NCI-H1105 treated with DMSO at 0.1 percent for 48 hours (cell line): Measurements from ENCODE around the gene ARR3.
"Not testable (repeated sequence)": the region's sequence is repeated elsewhere in the genome, so short reads cannot be mapped to it uniquely, and the experiment has no call there.

Experiments used
- DNase-seq: peaks from one replicate; lab custom pipeline; 2025; lab: John Stamatoyannopoulos, UW

Gene ARR3

DNA sequence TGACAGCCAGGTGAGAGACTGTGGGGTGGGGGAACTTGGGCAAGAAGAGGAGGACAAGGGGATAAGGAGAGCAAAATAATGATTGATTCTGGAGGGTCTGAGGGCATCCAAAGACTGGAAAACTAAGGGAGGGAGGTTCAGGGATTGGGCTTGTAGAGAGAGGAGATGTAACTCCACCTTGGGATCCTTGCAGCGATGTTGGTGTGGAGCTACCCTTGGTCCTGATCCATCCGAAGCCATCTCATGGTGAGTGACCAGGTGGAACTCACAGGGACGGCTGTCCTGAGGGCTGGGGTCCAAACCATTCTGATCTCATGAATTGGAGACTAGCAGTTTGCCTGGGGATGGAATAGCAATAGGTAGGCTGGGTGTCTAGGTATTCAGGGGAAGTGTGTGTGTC, 12.4 kb downstream of the ARR3 start:
- no peak for DNase-seq

DNA sequence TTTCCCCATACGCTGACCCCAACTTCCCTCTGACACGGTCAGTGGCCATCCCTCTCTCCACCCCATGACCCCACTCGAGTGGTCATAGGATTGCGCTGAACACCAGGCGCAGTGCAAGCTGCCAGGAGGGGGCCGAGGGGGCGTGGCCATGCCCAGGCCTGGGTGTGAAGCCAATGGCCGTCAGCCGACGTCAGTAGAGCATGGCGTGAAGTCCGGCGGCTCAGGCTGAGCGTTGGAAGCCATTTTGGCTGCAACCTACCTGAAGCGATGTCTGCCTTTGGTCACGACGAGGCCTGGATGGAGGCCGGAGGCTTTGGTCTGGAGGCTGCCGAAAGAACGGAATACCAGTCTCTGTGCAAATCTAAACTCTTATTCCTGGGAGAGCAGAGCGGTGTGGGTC, 13.8 kb downstream of the ARR3 start, which contains the start of gene RAB41:
Gene RAB41, plus strand, starts transcription at position 222 of the 400 bp plus-strand sequence. Its CDS starts 46 bp downstream, at position 268.
- no peak for DNase-seq

DNA sequence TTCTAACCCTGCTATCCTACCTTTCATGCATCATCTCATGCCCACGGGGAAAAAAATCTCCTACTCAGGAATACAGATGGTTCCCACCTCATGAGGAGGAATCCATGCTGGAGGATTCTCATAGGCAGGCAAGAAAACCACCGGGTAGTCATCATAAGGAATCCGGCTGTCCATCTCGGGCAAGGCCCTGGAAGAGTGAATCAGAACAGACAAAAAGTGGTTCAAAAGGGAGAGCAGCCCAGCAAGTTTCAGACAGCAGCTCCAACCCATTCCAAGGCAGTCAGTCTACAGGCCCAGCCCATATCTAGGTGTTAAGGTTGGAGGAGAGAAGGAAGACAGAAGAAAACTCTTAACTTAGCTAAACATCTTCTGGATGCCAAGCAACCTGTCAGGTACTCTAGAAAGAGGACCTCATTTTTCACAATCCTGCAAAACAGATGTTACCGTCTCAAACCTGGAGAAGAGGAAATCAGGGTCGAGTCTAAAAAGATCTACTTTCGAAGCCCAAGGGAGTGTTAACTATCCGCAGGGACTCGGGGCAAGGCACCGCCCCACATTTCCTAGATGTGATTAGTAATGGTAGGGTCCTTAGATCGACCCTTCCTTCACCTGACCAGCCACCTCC, 21.1 kb downstream of the ARR3 start:
- DNase-seq = no peak

DNA sequence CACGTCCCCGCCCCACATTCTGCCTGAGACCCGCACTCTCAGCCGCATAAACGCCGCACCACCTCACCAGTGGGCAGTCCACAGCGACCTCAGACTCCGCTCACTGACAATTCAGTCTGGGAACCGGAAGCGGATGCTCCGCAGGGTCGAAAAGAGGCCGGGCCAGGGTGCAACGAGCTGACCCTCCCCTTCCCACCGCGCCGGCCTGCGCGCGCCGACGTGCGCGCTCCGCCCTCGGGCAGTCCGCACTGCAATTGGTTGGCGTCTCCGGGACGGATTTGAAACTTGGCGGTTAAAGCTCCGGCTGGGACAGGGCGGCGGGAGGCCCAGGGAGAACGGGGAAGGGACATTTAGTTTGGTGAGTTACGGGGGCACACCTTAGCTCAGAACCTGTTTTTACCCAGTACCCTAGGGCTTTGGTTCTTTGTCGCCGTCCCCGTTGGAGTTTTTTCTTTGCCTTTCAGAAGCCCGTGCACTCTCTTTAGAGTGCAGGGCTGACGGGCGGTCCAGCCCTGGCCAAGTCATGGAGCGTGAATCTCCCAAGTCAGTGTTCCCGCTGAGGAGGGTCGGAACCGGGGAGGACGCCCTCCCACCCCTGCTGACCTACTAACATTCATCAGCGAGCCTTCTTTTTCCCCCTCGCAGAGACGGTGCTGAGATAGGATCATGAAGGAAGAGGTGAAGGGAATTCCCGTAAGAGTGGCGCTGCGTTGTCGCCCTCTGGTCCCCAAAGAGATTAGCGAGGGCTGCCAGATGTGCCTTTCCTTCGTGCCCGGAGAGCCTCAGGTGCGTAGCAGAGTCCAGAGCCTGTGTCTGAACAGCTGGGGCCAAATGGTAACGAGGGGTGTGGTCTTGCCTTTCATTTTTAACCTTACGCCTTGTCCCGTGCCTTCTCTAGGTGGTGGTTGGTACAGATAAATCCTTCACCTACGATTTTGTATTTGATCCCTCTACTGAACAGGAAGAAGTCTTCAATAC, 21.9 kb downstream of the ARR3 start, which contains the start of the genes KIF4A and PDZD11:
Gene KIF4A, plus strand, starts transcription at position 312 of the 978 bp plus-strand sequence. Its CDS starts 355 bp downstream, at position 667.
Gene PDZD11, minus strand, starts transcription at position 135 of the 978 bp plus-strand sequence. CDS start 586 bp downstream, outside the sequence.
- peak; percentile 64 for DNase-seq

DNA sequence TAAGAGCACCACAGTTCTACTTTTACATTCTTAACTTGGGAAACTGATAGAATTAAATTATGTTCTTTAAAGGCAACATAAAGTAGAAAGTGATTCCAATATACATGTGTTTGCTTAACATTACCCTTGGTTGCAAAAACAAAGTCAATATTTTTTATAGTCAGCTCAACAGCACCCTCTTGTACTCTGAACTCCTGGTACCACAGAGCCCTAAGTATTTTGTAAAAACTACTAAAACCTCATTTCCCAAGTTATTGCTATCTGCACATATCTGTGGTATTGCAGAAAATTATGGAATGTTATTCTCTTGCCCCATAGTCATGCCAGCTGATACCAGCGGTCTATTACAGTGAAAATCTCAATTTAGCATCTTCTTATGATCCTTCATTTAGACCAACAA, 24.7 kb downstream of the ARR3 start:
- no peak for DNase-seq

DNA sequence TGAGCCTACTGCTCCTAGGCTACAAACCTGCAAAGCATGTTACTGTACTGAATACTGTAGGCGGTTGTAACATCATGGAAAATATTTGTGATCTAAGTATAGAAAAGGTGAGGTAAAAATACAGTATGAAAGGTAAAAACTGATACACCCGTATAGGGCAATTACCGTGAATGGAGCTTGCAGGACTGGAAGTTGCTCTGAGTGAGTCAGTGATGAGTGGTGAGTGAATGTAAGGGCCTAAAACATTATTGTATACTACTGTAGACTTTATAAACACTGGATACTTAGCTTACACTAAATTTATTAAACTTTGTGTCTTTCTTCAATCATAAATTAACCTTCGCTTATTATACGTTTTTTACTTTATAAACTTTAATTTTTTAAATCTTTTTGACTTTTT, 25.5 kb downstream of the ARR3 start:
- no peak for DNase-seq

DNA sequence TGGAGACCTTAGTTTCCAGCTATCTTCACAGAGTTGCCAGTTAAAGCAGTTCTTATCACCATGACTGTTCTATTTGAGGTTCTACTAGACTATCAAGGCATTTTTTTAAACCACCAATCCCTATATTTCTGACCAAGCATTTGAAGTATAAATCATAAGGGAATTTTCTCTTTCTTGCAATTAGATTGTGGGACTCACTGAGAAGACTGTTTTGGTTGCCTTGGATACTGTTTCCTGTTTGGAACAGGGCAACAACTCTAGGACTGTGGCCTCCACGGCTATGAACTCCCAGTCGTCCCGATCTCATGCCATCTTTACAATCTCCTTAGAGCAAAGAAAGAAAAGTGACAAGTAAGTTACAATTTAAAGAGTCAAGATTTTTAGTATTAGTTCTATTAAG, 33.6 kb downstream of the ARR3 start:
- DNase-seq = no peak

DNA sequence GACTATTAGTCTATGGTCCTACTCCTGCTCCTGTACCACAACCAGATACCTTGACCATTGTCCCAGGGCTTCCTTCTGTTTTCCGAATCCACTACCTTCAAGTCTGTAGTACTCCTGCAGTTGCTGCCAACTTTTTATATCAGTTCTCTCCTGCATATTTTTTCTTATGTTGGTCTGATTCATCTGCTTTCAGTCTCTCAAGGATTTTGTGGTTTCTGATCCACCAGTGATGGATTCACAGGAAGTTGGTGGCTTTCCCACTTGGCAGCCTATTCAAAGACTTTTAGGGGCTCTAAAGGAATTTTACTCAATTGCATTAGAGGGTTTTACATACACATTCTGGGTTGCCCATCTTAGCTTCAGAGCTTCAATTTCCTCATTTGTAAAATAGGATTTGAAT, 45.4 kb downstream of the ARR3 start:
- DNase-seq = no peak

DNA sequence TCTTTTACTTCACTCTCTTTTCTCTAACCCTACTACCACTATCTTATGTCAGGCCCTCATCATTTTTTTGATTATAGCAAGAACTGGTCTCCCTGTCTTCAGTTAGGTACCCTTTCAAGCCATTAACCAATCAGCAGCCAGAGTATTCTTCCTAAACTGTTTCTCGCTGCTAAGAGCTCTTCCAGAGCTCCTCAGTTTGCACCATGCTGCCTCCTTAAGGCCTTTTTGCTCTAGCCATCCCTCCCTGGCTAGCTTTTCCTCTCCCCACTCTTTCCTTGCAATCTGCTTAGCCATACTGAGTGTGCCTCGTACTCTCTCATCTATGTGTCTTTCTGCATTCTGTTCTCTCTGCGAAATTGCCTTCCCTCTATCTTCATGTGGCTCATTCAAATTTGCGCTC, 54.6 kb downstream of the ARR3 start:
- no peak for DNase-seq

DNA sequence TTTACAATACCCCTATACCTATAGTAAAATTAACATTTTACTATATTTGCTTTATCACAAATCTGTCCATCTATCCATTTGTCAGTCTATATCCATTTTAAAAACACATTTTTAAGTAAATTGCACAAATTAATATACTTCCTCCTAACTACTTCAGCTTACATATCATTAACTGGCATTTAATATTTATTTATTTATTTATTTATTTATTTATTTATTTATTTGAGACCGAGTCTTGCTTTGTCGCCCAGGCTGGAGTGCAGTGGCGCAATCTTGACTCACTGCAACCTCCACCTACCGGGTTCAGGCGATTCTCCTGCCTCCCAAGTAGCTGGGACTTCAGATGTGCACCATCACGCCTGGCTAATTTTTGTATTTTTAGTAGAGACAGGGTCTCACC, 55.5 kb downstream of the ARR3 start:
- DNase-seq = not testable (repeated sequence)

DNA sequence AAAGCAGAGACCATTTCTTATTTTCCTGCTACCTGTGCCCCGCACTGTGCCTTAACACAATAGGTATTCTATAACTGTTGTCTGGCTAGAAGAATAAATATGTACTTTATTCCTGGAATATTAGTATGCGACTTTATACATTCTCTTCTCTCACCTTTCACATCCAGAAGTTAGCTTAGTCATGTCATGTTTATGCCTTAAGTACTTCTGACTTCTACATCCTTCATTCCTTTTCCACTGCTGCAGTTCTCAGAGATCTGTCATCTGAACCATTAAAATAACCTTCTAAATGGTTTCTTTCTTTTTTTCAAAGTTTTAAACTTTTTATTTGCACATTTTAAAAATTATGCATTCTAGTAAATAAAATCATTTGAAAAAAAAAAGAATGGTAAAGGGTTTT, 56.2 kb downstream of the ARR3 start:
- DNase-seq = no peak

DNA sequence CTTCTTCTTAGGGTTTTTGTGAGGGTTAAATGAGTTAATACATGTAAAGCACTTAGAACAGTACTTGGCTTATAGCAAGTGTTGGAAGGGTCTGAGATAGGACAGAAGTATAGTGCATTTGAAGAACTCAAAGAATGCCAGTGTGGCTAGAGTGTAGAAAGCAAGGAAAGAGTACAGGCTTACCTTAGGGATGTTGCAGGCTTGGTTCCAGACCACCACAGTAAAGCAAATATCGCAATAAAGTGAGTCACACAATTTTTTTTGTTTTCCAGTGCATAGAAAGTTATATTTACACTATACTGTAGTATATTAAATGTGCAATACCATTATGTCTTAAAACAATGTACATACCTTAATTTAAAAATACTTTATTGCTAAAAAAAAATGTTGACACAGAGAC, 63.0 kb downstream of the ARR3 start:
- DNase-seq = no peak
